IgD-negative memory B cell (primary cell): Measurements from ENCODE around the gene PLCB3. TPM values are rescaled to one million over a fixed set of nuclear protein-coding genes. Genes with fewer than 3 reads are reported as not detected.
"Not testable (repeated sequence)": the region's sequence is repeated elsewhere in the genome, so short reads cannot be mapped to it uniquely, and the experiment has no call there.

Experiments used
- H3K27ac Mint-ChIP-seq, 3 donors: one replicate each; pipeline ENCODE4 v1.8.0; 2020 to 2022; ENCODE audit warnings: mild to moderate bottlenecking in 3 of 3, mixed read lengths in 3 of 3, moderate library complexity in 1 of 3
- H3K27me3 Mint-ChIP-seq: one replicate; pipeline ENCODE4 v1.8.0; 2021; ENCODE audit warnings: mixed read lengths
- H3K36me3 Mint-ChIP-seq: one replicate; pipeline ENCODE4 v1.8.0; 2020; ENCODE audit warnings: mild to moderate bottlenecking, mixed read lengths
- H3K4me1 Mint-ChIP-seq, 3 donors: one replicate each; pipeline ENCODE4 v1.8.0; 2020 to 2022; ENCODE audit warnings: mixed read lengths in 3 of 3, mild to moderate bottlenecking in 1 of 3
- H3K4me3 Mint-ChIP-seq, 4 donors: one replicate each; pipeline ENCODE4 v1.8.0; 2020 to 2022; ENCODE audit warnings: mild to moderate bottlenecking in 4 of 4, mixed read lengths in 4 of 4, moderate library complexity in 3 of 4
- H3K9me3 Mint-ChIP-seq, 3 donors: one replicate each; pipeline ENCODE4 v1.8.0; 2020 to 2021; ENCODE audit warnings: mixed read lengths in 3 of 3, mild to moderate bottlenecking in 1 of 3
- polyA plus RNA-seq: library from polyadenylated mRNA; unstranded; fragments of 300-500 nt; fragmentation: Illumina TruSeq; gene quantifications from one replicate; pipeline ENCODE4 v1.2.3, GENCODE V29; 2021

PLCB3 gene
- polyA plus RNA-seq, 1 donor from 2014 or later: 0.33 TPM

- Mint-ChIP-seq H3K27me3 (no peaks in the 10 kb centered on the region), H3K27ac (peak overlapping the region; percentile 96 to 100 (median 100)), H3K9me3 (no peaks in the 10 kb centered on the region), H3K4me3 (peak overlapping the region; percentile 41 to 95 (median 76)), H3K36me3 (peaks cover 3% of the 10 kb centered on the region), H3K4me1 (peaks cover 38 to 47% (median 41%) of the 10 kb centered on the region in 3 donors)
These were observed 13.3 kb upstream of the PLCB3 start for GRCh38 chr11:64238076-64238475.

DNA sequence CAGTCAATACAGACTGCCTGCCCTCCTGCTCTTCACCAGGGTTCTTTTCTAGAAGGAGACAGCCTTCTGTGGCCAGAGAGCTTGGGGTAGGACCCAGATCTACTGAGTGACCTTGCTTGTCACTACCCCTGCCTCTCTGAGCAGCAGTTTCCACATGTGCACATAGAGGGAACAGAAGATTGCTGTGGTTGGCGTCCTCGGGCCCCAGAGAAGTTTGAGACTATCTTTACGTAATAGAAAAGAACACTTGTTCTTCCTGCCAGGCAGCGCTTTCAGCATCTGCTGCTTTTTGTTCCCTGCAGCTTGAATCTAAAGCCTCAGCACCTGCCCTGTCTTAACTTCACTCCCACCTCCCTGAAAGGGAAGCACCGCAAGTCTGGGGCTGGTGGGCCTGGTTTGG is 12.3 kb upstream of the PLCB3 start:
- peak overlapping the region; percentile 21 to 95 (median 52) for H3K4me3 Mint-ChIP-seq
- no peaks in the 10 kb centered on the region for H3K27me3 Mint-ChIP-seq
- H3K27ac Mint-ChIP-seq: peak overlapping the region; percentile 96 to 100 (median 100)
- no peaks in the 10 kb centered on the region for H3K9me3 Mint-ChIP-seq
- H3K4me1 Mint-ChIP-seq: peaks cover 38 to 45% (median 44%) of the 10 kb centered on the region in 3 donors
- peaks cover 3% of the 10 kb centered on the region for H3K36me3 Mint-ChIP-seq

DNA sequence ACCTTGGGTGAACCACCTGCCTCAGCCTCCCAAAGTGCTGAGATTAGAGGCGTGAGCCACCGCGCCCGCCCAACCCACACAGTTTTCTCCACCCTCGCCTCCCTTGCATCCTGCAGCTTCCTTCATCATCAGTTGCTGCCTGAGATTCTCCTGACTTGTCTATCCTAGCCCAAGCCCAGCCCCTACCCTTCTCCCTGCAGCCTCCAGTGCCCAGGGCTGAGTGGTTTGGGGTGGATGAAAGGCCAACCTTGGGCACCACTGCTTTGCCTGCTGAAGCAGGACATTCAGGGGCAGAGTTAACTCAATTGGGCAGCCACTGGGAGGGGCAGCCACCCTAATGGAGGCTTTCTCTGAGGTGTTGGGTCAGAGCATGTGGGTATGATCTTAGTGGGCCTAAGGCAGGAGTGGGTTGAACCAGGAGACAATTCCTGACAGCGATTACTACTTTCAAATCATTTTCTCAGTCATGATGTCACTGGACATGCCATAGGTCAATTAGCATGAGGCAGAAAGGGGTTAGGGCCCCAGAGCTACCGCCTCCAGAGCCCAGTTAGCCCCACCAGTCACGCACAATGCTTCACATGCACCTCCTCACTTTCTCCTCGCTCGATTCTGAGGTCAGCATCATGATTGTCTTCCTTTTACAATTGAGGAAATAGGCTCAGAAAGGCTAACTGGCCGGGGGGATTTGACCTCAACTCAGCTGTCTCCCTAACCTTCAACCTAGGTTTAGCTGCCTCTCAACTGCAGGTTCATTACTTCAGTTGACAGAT is 11.5 kb upstream of the PLCB3 start:
- Mint-ChIP-seq H3K4me3 (peak overlapping the region; percentile 87 to 98 (median 96)), H3K36me3 (peaks cover 3% of the 10 kb centered on the region), H3K9me3 (no peaks in the 10 kb centered on the region), H3K4me1 (peaks cover 38 to 45% (median 44%) of the 10 kb centered on the region in 3 donors), H3K27ac (peak overlapping the region; percentile 99 to 100 (median 100)), H3K27me3 (no peaks in the 10 kb centered on the region)

- Mint-ChIP-seq H3K27me3 (no peaks in the 10 kb centered on the region), H3K9me3 (no peaks in the 10 kb centered on the region), H3K4me3 (peak within 1 kb of the TSS; percentile 87 to 98 (median 96)), H3K4me1 (peaks cover 33 to 40% (median 37%) of the 10 kb centered on the region in 3 donors), H3K27ac (peak within 1 kb of the TSS; percentile 99 to 100 (median 100)), H3K36me3 (peaks cover 1% of the 10 kb centered on the region)
These were observed 10.7 kb upstream of the PLCB3 start, which contains the start of gene FKBP2 for GRCh38 chr11:64240435-64241240. Gene FKBP2 (plus strand): TSS chr11:64241095. CDS start chr11:64242388, 1,293 bp downstream.

DNA sequence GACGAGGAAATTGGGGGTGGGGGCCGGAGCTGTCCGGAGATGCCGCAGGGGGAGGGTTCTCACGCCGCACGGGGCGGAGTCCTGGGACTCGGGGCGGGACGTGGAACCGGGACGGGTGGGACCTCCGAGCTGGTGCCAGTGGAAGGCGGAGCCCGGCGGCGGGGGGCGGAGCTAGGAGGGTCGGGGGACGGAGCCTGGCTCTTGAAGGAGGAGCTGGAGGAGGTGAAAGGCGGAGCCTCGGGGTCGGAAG is 10.2 kb upstream of the PLCB3 start:
- peak overlapping the region; percentile 87 to 98 (median 96) for H3K4me3 Mint-ChIP-seq
- H3K27ac Mint-ChIP-seq: peak overlapping the region; percentile 99 to 100 (median 100)
- no peaks in the 10 kb centered on the region for H3K27me3 Mint-ChIP-seq
- H3K9me3 Mint-ChIP-seq: no peaks in the 10 kb centered on the region
- peaks cover 1% of the 10 kb centered on the region for H3K36me3 Mint-ChIP-seq
- H3K4me1 Mint-ChIP-seq: peaks cover 33 to 42% (median 37%) of the 10 kb centered on the region in 3 donors

DNA sequence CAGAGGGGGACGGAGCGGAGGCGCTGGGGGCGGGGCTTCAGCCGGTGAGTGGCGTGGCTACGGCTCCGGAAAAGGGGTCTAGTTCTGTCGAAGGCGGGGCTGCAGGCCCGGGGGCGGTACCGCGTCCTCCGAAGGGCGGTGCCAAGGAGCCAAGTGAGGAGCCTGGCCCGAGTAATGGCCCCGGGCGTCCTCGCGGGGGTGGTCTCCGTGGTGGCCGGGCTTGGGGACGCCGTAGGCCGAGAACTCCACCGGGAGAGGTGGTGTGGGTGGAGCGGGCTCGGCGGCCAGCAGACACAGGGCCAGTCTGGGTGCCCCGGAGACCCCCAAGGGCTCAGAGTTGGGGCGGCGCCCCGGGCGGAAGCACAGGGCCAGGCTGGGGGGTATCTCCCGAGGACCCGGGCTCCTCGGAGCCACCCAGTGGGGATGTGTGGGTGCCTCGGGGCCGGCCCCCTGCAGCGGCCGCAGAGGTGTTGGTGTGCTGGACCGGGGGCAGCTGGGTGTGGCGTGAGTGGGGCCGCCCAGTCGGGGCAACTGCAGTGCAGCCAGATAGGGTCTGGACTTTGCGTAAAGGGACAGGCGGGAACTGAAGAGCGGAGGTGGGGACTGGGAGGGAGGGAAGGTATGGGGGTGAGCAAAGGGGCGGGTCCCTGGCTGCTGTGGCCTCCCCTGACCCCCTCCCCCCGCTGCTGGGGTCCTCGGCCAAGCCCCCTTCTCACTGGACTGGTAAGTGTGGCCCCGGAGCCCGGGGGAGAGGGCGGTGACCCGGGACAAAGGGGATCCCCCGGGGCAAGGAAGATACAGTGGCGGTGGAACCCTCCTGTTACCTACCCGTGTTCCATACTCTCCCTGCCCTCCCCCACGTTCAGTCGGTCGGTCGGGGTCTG is 9.6 kb upstream of the PLCB3 start:
- Mint-ChIP-seq H3K27ac (peak overlapping the region; percentile 99 to 100 (median 100)), H3K4me3 (peak overlapping the region; percentile 87 to 98 (median 96)), H3K4me1 (peaks cover 33 to 42% (median 37%) of the 10 kb centered on the region in 3 donors), H3K27me3 (no peaks in the 10 kb centered on the region), H3K36me3 (peaks cover 1% of the 10 kb centered on the region), H3K9me3 (no peaks in the 10 kb centered on the region)

- H3K4me3 Mint-ChIP-seq: peak overlapping the region; percentile 32 to 89 (median 65)
- H3K27ac Mint-ChIP-seq: peak overlapping the region in 2 of 3 donors; percentile 19 to 90
- H3K36me3 Mint-ChIP-seq: peaks cover under 1% of the 10 kb centered on the region
- H3K4me1 Mint-ChIP-seq: peaks cover 24 to 29% (median 27%) of the 10 kb centered on the region in 3 donors
- no peaks in the 10 kb centered on the region for H3K9me3 Mint-ChIP-seq
- H3K27me3 Mint-ChIP-seq: no peaks in the 10 kb centered on the region
These were observed 8.0 kb upstream of the PLCB3 start for GRCh38 chr11:64243236-64243854.

DNA sequence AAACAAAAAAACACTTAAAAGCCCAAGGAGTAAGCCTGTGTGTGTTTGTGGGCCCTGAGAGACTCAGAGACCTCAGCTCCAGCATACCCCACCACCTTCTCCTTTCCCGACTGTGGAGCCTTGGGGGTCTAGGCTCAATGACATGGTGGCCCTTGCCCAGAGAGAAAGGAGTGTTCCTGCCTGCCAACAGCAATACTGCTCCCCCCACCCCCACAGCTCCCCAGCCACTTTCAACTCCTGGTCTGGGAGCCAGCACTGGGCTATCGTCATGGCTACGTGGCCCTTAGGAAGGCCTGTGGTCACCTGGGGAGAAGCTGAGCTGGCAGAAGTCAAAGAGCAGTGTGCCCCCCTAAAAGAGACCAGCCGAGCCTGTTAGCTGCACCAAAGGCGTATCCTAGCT is 7.2 kb upstream of the PLCB3 start:
- peaks cover 17 to 22% (median 21%) of the 10 kb centered on the region in 3 donors for H3K4me1 Mint-ChIP-seq
- H3K4me3 Mint-ChIP-seq: peak overlapping the region in 2 of 4 donors; percentile 23 to 89
- peak overlapping the region in 1 of 3 donors; percentile 90 for H3K27ac Mint-ChIP-seq
- H3K9me3 Mint-ChIP-seq: no peaks in the 10 kb centered on the region
- H3K27me3 Mint-ChIP-seq: no peaks in the 10 kb centered on the region
- H3K36me3 Mint-ChIP-seq: no peaks in the 10 kb centered on the region

DNA sequence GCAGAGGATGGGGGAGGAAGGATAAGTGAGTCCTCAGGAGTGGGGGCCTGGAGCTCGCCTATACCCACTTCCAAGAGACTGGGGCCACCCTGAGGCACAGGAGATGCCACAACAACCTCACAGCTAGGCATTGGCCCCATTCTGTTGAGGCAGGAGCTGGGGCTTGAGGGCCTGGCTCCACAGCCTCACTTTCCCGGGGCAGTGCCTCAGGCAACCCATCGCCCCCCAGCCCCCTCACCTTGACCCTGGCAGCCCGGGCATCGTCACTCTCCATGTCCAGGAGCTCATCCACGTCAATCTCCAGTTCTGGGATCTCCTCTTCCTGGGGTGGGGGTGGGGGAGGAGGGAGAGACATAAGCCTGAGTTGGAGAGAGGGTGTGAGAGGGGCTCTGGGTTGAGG is 6.4 kb upstream of the PLCB3 start:
- H3K36me3 Mint-ChIP-seq: no peaks in the 10 kb centered on the region
- H3K27ac Mint-ChIP-seq: peak overlapping the region in 1 of 3 donors; percentile 96
- no peaks in the 10 kb centered on the region for H3K9me3 Mint-ChIP-seq
- H3K4me3 Mint-ChIP-seq: peak overlapping the region in 2 of 4 donors; percentile 80 to 91
- H3K4me1 Mint-ChIP-seq: peaks cover 15 to 18% (median 16%) of the 10 kb centered on the region in 3 donors
- H3K27me3 Mint-ChIP-seq: no peaks in the 10 kb centered on the region

DNA sequence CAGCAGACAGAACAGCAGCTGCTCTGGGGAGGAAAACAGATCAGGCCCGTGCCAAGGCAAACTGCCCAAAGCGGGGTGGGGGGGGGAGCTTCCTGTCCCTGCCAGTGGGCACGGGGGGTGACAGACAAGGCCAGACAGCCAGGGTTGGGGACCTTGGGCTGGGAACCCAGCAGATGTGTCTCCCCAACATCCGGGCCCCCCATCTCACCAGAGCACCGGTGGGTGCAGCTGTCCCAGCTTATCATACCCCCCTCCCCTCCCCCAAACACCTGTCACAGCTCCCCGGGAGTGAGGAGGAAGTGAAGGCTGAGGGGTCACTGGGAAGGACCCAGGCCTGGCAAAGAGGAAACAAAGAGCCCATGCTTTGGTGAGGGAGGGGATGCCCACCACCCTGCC is 5.9 kb upstream of the PLCB3 start:
- Mint-ChIP-seq H3K27me3 (no peaks in the 10 kb centered on the region), H3K9me3 (no peaks in the 10 kb centered on the region), H3K36me3 (no peaks in the 10 kb centered on the region), H3K4me3 (peak overlapping the region; percentile 80 to 97 (median 94)), H3K4me1 (peaks cover 11 to 14% (median 12%) of the 10 kb centered on the region in 3 donors), H3K27ac (peak overlapping the region; percentile 73 to 96 (median 78))

GRCh38 chr11:64245797-64246620 is 5.3 kb upstream of the PLCB3 start:
- H3K4me1 Mint-ChIP-seq: peaks cover 5 to 13% (median 12%) of the 10 kb centered on the region in 3 donors

DNA sequence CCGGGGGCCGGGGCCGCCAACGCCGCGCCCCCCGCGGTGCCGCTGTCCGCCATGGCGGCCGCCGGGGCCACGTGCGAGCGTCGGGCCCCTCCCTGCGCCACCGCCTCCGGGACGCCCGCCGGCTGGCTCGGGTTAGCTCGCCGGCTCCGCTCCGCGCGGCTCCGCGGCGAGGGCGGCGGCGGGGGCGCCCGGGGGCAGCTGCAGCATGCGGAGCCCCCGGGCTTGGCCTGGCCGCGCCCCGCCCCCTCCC is 4.8 kb upstream of the PLCB3 start:
- H3K9me3 Mint-ChIP-seq, H3K36me3 Mint-ChIP-seq, H3K27me3 Mint-ChIP-seq: not testable (repeated sequence)
- Mint-ChIP-seq H3K4me1 (peaks cover 0 to 13% (median 11%) of the 10 kb centered on the region in 3 donors), H3K4me3 (peak overlapping the region; percentile 83 to 96 (median 92)), H3K27ac (peak overlapping the region in 1 of 3 donors; percentile 89)

More at GRCh38 chr11:64245797-64246620, 5.3 kb upstream of the PLCB3 start:
- Mint-ChIP-seq H3K9me3 (no peaks in the 10 kb centered on the region), H3K4me3 (peak overlapping the region; percentile 80 to 97 (median 94)), H3K27me3 (no peaks in the 10 kb centered on the region), H3K36me3 (no peaks in the 10 kb centered on the region), H3K27ac (peak overlapping the region; percentile 73 to 96 (median 78))

DNA sequence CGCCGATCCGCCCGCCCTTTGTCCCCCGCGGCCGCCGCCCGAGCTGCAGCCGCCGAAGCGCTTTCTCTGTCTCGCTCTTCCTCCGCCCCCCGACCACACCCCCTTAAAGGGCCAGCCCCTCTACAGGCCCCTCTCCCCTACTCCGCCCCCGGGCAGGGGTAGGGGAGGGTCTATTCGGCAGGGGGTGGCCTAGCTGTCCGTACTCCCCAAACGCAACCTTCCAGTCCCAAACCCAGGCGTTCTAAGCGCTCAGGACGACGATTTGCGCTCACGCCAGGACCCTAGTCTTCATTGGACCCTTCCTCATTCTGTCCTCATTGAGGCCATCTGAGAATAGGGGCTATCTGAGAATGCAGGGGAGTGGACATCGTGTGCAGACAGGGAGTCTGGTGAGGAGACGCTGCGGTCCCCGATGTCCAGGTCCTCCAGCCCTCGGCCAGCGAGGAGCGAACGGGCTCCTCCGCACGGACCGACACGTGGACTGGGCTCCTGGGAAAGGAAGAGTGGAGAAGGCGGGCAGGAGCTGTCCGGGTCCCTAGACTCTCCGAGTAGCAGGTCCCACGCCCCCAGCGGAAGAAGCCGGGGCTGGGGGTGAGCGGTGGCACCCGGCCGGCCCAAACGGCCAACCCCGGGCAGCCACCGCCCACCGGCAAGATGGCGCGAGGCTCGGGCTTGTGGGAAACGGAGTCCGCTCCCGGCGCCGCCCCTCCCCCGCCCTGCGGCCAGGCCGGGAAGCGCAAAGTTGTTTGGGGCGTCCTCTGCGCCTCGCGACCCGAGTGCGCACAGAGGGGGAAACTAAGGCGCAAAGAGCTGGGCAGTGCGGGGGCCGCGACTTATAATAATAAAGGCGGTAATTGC is 4.2 kb upstream of the PLCB3 start, which contains the start of gene PPP1R14B:
PPP1R14B (minus strand) TSS at position 73 of the 858 bp plus-strand sequence. CDS start 270 bp downstream, outside the sequence.
- peak within 1 kb of the TSS; percentile 77 to 96 (median 86) for H3K27ac Mint-ChIP-seq
- no peaks in the 10 kb centered on the region for H3K36me3 Mint-ChIP-seq
- H3K9me3 Mint-ChIP-seq: no peaks in the 10 kb centered on the region
- H3K27me3 Mint-ChIP-seq: no peaks in the 10 kb centered on the region
- H3K4me1 Mint-ChIP-seq: peaks cover 0 to 17% (median 15%) of the 10 kb centered on the region in 3 donors
- H3K4me3 Mint-ChIP-seq: peak within 1 kb of the TSS; percentile 83 to 97 (median 94)
